Stimulated activated CD8-positive, alpha-beta memory T cell treated with anti-CD3 and anti-CD28 coated beads, Interleukin-15, amount 100 ng/mL, for 48 hours (primary cell): ENCODE measurements around the gene NTSR2.

Source experiments
- DNase-seq, 2 donors: peaks; one replicate each; pipeline ENCODE4 v3.0.0-alpha.2; 2020; ENCODE audit warnings: low read depth in 2 of 2

NTSR2 gene

GRCh38 chr2:11669454-11670291 lies at the start of gene NTSR2:
NTSR2 (minus strand) TSS chr2:11670195; CDS start chr2:11670129, 66 bp downstream.
- DNase-seq = peak; percentile 9 to 14

- no peak for DNase-seq
These were observed 49.4 kb upstream of the NTSR2 start for GRCh38 chr2:11719230-11719977.

GRCh38 chr2:11718606-11719005 lies 48.6 kb upstream of the NTSR2 start:
- no peak for DNase-seq

GRCh38 chr2:11717623-11718022 lies 47.6 kb upstream of the NTSR2 start:
- no peak for DNase-seq

GRCh38 chr2:11716689-11717321 lies 46.8 kb upstream of the NTSR2 start:
- DNase-seq = no peak

GRCh38 chr2:11715987-11716652 lies 46.1 kb upstream of the NTSR2 start:
- no peak for DNase-seq

GRCh38 chr2:11713815-11714214 lies 43.8 kb upstream of the NTSR2 start:
- no peak for DNase-seq

- no peak for DNase-seq
These were observed 42.9 kb upstream of the NTSR2 start for GRCh38 chr2:11712866-11713265.

GRCh38 chr2:11711751-11712150 lies 41.8 kb upstream of the NTSR2 start:
- DNase-seq = no peak

GRCh38 chr2:11711354-11711716 lies 41.3 kb upstream of the NTSR2 start:
- DNase-seq = no peak

GRCh38 chr2:11710632-11711353 lies 40.8 kb upstream of the NTSR2 start:
- DNase-seq = no peak

GRCh38 chr2:11710210-11710609 lies 40.2 kb upstream of the NTSR2 start:
- DNase-seq = no peak

- no peak for DNase-seq
These were observed 39.3 kb upstream of the NTSR2 start for GRCh38 chr2:11709293-11709692.

- DNase-seq = no peak
These were observed 38.1 kb upstream of the NTSR2 start for GRCh38 chr2:11708106-11708505.

GRCh38 chr2:11705711-11706110 lies 35.7 kb upstream of the NTSR2 start:
- DNase-seq = no peak

- DNase-seq = no peak
These were observed 35.1 kb upstream of the NTSR2 start for GRCh38 chr2:11705063-11705462.

- DNase-seq = no peak
These were observed 33.7 kb upstream of the NTSR2 start for GRCh38 chr2:11703700-11704099.

GRCh38 chr2:11702946-11703345 lies 33.0 kb upstream of the NTSR2 start:
- no peak for DNase-seq

- DNase-seq = peak in 1 of 2 donors; percentile 6
These were observed 31.8 kb upstream of the NTSR2 start for GRCh38 chr2:11701751-11702301.

GRCh38 chr2:11701206-11701605 lies 31.2 kb upstream of the NTSR2 start:
- DNase-seq = no peak
